Suprapubic skin (tissue), 4 donors: ENCODE results near the gene ZNF275. TPM values are rescaled to one million over a fixed set of nuclear protein-coding genes. Genes with fewer than 3 reads are reported as not detected.

Experiments used
- DNase-seq, 2 donors: peaks; one replicate each; pipeline ENCODE4 v3.0.0-alpha.2; 2019; ENCODE audit warnings: low spot score in 2 of 2
- H3K27ac ChIP-seq: fragments of 200-600 bp; sonication (generic); one replicate; pipeline ENCODE4 v1.5.1; 2019
- H3K27me3 ChIP-seq: fragments of 200-600 bp; sonication (generic); one replicate; pipeline ENCODE4 v1.5.1; 2019
- H3K36me3 ChIP-seq: fragments of 200-600 bp; sonication (generic); one replicate; pipeline ENCODE4 v1.5.1; 2019
- H3K4me1 ChIP-seq: fragments of 200-600 bp; sonication (generic); one replicate; pipeline ENCODE4 v1.5.1; 2019
- H3K4me3 ChIP-seq: fragments of 200-600 bp; sonication (generic); one replicate; pipeline ENCODE4 v1.5.1; 2019; ENCODE audit warnings: mild to moderate bottlenecking
- H3K9me3 ChIP-seq: fragments of 200-600 bp; sonication (generic); one replicate; pipeline ENCODE4 v1.5.1; 2019
- CTCF ChIP-seq, 2 donors: fragments of 200-600 bp in 1 of 2; fragments of 450-650 bp in 1 of 2; sonication (generic) in 1 of 2; IDR thresholded peaks; one replicate each; pipeline ENCODE4 v1.5.1; 2016 to 2019; ENCODE audit warnings: antibody characterized with exemption in 2 of 2, mild to moderate bottlenecking in 1 of 2, moderate library complexity in 1 of 2
- EP300 ChIP-seq: sonication (generic); formaldehyde crosslinking; IDR thresholded peaks from one replicate; pipeline ENCODE4 v1.6.1; 2017; ENCODE audit warnings: antibody characterized with exemption
- POLR2A ChIP-seq, 2 donors: fragments of 450-650 bp; IDR thresholded peaks; one replicate each; pipeline ENCODE4 v1.6.1; 2017; ENCODE audit warnings: antibody characterized with exemption in 2 of 2, mild to moderate bottlenecking in 2 of 2, moderate library complexity in 2 of 2
- POLR2AphosphoS5 ChIP-seq, 3 donors: sonication (generic); formaldehyde crosslinking; IDR thresholded peaks; one replicate each; pipeline ENCODE4 v1.6.1; 2017; ENCODE audit warnings: antibody characterized with exemption in 3 of 3
- WGBS: methylation state at CpG from one replicate; pipeline ENCODE4 v1.1.5; 2018; 5-methylcytosine and 5-hydroxymethylcytosine counted together
- total RNA-seq, 4 donors: library from RNA; depleted of rRNA; stranded (reverse); fragments of >200 nt; gene quantifications; one replicate each; pipeline ENCODE4 v1.1.0, GENCODE V29; 2016

ZNF275 gene
- total RNA-seq, 4 donors from 2014 or later, result 2.3 to 4.3 (median 3.3) TPM

GRCh38 chrX:153347530-153347929, 13.6 kb downstream of the ZNF275 start:
- no peak overlapping the region for H3K27ac ChIP-seq
- H3K36me3 ChIP-seq, result peaks cover 22% of the 10 kb centered on the region
- no peak overlapping the region for H3K4me3 ChIP-seq
- 96% methylated on average over 15 of the region's 38 CpGs for WGBS
- TF ChIP-seq POLR2A (IDR thresholded peaks at IDR 0.05) (no peak), CTCF (IDR thresholded peaks at IDR 0.05) (no peak), EP300 (no peak), POLR2AphosphoS5 (IDR thresholded peaks at IDR 0.05) (no peak)
- no peaks in the 10 kb centered on the region for H3K27me3 ChIP-seq
- no peaks in the 10 kb centered on the region for H3K4me1 ChIP-seq
- no peaks in the 10 kb centered on the region for H3K9me3 ChIP-seq
- DNase-seq, result no peak

GRCh38 chrX:153348421-153348820, 14.5 kb downstream of the ZNF275 start:
- 85% methylated on average over 8 of the region's 8 CpGs for WGBS
- Histone ChIP-seq H3K27ac (no peak overlapping the region), H3K4me1 (no peaks in the 10 kb centered on the region), H3K27me3 (no peaks in the 10 kb centered on the region), H3K9me3 (no peaks in the 10 kb centered on the region), H3K4me3 (no peak overlapping the region), H3K36me3 (peaks cover 22% of the 10 kb centered on the region)
- TF ChIP-seq POLR2A (IDR thresholded peaks at IDR 0.05) (no peak), EP300 (no peak), POLR2AphosphoS5 (IDR thresholded peaks at IDR 0.05) (no peak), CTCF (IDR thresholded peaks at IDR 0.05) (no peak)
- no peak for DNase-seq

GRCh38 chrX:153349952-153350351, 16.0 kb downstream of the ZNF275 start:
- Histone ChIP-seq H3K4me3 (no peak overlapping the region), H3K27me3 (no peaks in the 10 kb centered on the region), H3K4me1 (no peaks in the 10 kb centered on the region), H3K9me3 (no peaks in the 10 kb centered on the region), H3K36me3 (peaks cover 20% of the 10 kb centered on the region), H3K27ac (no peak overlapping the region)
- 100% methylated on average over 2 of the region's 5 CpGs for WGBS
- DNase-seq, result no peak
- no peak for TF ChIP-seq POLR2AphosphoS5 (IDR thresholded peaks at IDR 0.05)
- TF ChIP-seq POLR2A (IDR thresholded peaks at IDR 0.05), result no peak
- no peak for TF ChIP-seq CTCF (IDR thresholded peaks at IDR 0.05)
- TF ChIP-seq EP300, result no peak

- 89% methylated on average over 6 of the region's 8 CpGs for WGBS
These were observed 18.0 kb downstream of the ZNF275 start for GRCh38 chrX:153351981-153352380.

GRCh38 chrX:153352858-153353257, 18.9 kb downstream of the ZNF275 start:
- DNase-seq, result no peak
- TF ChIP-seq CTCF (IDR thresholded peaks at IDR 0.05), result no peak
- no peak for TF ChIP-seq EP300
- no peak for TF ChIP-seq POLR2AphosphoS5 (IDR thresholded peaks at IDR 0.05)
- no peak for TF ChIP-seq POLR2A (IDR thresholded peaks at IDR 0.05)
- Histone ChIP-seq H3K36me3 (peaks cover 6% of the 10 kb centered on the region), H3K4me3 (no peak overlapping the region), H3K27me3 (no peaks in the 10 kb centered on the region), H3K27ac (no peak overlapping the region), H3K4me1 (no peaks in the 10 kb centered on the region), H3K9me3 (no peaks in the 10 kb centered on the region)
- WGBS, result 78% methylated on average over 2 of the region's 3 CpGs

More at GRCh38 chrX:153351981-153352380, 18.0 kb downstream of the ZNF275 start:
- Histone ChIP-seq H3K27ac (no peak overlapping the region), H3K4me1 (no peaks in the 10 kb centered on the region), H3K27me3 (no peaks in the 10 kb centered on the region), H3K9me3 (no peaks in the 10 kb centered on the region), H3K4me3 (no peak overlapping the region), H3K36me3 (peaks cover 15% of the 10 kb centered on the region)
- DNase-seq, result no peak
- TF ChIP-seq POLR2AphosphoS5 (IDR thresholded peaks at IDR 0.05), result no peak
- TF ChIP-seq EP300, result no peak
- TF ChIP-seq POLR2A (IDR thresholded peaks at IDR 0.05), result no peak
- no peak for TF ChIP-seq CTCF (IDR thresholded peaks at IDR 0.05)
